ENCODE measurements around the gene AUTS2.

Gene AUTS2

DNA sequence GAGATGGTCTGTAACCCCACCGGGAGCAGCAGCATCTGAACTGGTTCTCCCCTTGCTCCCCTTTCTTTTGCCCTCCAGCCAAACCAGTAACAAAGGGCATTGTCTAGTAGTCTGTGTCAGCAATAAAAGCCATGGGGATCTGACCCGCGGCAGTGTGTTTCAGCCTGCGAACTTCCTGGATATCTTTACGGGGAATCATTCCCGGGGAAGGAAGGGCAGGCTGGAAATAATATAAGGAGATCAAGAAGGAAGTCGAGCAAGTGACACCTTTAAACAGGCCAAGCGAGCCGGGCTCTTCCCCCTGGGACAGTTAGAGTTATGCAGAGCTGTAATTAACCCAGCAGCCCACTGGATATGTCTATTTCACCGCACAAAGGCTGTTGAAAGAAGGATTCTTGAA, 872.5 kb downstream of the AUTS2 start:
- no peak for DNase-seq (ENCODE audit: low spot score)

DNA sequence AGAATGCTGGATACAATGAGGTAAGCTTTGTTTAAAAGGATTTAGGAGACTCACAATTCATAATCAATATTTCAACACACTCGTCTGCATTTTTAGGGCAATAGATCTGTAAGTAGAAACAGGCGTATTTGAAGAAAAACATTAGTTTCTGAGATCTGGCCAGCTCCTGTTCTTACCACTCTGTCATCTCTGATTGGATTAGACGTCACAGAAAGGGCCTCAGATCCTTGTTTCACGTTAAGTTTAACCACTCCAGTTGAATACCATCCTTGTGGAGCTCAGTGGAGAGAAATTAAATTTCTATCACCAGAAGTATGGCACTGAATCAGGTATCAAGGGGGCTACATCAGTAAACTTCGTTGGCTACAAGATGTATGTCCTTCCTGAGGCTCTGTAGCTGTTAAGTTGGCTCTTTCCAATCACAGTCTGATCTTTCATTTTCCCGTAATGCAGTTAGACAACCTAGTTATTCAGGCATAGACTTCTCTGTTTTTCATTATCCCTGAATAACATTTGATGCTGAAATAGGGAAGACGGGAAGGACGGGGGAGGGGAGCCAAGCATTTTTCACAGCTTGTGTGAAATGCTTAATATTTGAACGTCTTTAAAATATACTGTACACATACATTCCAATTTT, 874.4 kb downstream of the AUTS2 start:
- no peak for DNase-seq (ENCODE audit: low spot score)

DNA sequence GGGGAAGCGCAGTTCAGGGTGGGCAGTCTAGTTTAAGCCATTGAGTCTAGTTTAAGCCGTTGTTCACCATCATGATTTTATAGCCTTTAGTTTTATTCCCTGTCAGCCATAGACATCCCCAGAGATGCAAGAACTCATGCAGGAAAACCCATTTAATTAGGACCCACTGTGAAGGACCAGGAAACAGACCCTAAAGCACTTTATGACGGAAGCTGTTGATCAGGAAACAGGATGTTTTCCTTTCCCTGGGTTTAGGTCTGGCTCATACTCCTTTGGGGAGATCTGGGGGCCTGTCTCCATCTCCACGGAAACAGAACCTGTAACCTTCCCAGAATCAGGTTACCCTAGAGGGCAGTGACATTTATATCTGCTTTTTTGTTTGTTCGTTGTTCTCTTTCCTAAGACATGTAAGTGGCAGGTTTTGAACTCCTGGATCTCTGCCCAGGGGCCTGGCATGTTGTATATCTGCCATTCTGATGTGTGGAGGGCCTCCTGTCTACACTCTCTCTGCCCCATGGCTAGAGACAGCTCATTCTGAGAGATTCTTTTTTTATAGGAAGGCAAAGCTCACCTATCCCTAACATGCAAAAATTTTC, 876.5 kb downstream of the AUTS2 start:
- no peak for DNase-seq (ENCODE audit: low spot score)

- DNase-seq (ENCODE audit: low spot score) = no peak
Observed at GRCh38 chr7:70477036-70478010, 879.0 kb downstream of the AUTS2 start.

- DNase-seq (ENCODE audit: low spot score) = no peak
Observed at GRCh38 chr7:70479153-70480021, 881.1 kb downstream of the AUTS2 start.

DNA sequence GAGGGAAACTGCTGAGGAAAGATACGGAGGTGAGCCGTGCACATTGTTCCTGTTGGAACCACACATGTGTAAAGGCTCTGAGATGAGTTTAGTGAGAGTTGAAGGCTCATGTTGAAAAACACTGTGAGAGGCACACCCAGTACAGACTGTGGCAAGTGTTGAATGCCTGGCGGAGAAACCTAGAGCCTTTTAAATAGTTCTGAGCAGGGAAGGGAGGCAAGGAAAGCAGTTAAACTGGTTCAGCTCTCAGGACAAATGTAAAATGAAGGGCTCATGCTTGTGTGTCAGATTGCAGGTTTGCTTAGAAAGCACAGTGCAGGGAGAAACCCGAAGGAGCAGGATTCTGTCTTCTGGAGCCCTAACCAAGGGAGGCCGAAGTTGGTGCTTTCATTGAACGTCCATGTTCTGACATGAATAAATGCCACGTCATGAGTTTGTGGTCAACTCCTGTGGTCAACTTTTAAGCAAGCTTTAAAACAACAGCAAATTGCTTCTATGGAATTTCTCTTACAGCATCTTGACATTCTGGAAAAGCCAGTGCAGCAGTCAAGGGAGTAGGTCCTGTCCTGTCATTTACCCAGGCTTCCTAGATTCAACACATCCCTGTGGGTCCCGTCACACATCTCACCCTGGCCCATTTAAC, 882.8 kb downstream of the AUTS2 start:
- no peak for DNase-seq (ENCODE audit: low spot score)

DNA sequence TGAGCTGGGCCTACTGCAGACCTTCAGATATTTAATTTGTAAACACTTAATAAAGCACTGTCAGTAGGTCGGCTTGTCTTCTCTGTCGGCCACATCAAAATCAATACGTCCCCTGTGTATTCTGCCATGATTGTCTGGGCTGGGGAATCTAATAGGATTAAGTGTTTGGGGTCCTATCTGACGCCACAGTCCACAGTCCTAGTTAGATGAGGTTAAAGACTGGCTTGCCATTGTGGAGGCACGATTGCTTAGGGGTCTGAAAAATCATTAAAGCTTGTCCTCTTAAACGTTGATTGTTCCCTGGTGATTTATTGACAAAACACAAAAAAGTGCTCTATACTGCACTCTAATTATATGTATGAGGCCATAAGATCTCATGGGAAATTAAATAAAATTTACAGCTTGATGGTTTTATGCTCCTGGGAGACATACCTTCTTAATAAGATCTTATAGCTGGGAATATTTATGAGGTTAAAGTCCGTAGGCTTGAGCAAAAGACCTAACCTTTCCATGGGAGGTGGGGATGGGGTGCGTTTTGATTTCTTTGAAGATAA, 883.4 kb downstream of the AUTS2 start:
- no peak for DNase-seq (ENCODE audit: low spot score)

- no peak for DNase-seq (ENCODE audit: low spot score)
Observed at GRCh38 chr7:70484255-70484654, 886.0 kb downstream of the AUTS2 start.

DNA sequence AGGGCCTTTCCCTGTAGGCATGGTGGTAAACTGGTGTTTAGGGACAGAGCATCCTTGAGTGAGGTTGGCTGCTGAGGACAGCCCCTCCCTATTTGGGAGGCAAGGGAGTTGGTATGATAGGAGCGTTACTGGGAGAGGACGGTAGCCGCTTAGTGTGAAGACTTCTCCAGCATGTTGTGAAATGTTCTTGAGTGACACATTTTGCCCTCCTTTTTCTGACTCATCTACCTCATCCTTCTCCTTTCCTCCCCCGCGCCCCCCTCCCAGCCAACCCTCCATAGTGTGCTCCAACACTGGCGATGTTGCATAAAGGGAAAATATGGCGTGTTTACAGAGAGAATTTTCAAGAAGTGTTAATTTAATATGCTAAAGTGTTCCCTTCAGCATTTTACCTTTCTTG, 888.7 kb downstream of the AUTS2 start:
- no peak for DNase-seq (ENCODE audit: low spot score)

DNA sequence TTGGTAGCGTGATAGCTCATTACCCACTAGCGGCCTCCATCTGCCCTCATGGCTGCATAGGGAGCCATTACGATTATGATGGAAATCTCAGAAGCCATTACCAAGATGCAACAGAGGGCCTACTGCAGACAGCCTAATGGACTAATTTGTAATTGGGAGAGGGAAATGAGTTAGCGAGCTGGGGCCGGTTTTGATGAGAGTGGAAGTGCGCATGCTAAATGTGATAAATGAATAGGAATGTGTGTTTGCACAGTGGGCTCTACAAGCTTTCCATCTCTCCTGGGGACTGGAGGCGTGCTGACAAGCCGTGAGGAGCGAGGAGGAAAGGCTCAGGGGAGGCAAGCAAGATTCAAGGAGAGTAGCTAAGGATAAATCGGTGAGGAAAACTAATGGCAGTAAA, 889.2 kb downstream of the AUTS2 start:
- DNase-seq (ENCODE audit: low spot score) = no peak

- DNase-seq (ENCODE audit: low spot score) = no peak
Observed at GRCh38 chr7:70487886-70488285, 889.6 kb downstream of the AUTS2 start.

DNA sequence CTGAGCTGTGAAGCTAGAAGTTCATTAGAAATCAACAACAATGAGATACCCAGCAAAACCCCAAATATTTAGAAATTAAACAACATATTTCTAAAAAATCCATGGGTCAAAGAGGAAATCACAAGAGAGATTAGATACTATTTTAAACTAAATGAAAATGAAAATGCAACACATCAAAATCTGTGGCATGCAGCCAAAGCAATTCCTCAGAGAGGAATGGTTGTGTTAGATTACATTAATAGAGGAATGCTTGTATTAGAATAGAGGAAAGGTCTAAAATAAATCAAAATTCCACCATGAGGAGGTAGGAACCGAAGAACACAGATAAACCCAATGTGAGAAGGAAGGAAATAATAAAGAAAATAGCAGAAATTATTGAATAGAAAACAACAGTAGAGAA, 891.5 kb downstream of the AUTS2 start:
- no peak for DNase-seq (ENCODE audit: low spot score)

DNA sequence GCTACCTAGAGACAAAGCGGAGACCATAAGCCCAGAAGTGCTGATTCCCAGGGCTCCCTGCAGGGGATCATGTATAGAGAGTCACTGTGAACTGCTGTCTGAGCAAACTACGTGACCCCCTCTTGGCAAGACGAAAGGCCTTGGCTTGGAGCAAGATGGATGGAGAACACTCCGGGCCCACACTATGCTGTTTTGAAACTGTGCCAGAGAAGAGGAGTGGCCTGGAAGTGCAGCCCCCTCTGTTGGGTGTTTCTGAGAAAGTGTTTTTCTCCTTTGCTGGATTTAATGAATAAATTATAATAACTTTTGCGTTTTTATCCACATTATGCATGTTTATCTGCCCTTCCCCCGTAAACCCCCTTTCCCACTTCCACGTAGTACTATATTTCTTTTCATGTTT, 894.4 kb downstream of the AUTS2 start:
- DNase-seq (ENCODE audit: low spot score) = no peak

- no peak for DNase-seq (ENCODE audit: low spot score)
Observed at GRCh38 chr7:70494225-70495032, 896.2 kb downstream of the AUTS2 start.

DNA sequence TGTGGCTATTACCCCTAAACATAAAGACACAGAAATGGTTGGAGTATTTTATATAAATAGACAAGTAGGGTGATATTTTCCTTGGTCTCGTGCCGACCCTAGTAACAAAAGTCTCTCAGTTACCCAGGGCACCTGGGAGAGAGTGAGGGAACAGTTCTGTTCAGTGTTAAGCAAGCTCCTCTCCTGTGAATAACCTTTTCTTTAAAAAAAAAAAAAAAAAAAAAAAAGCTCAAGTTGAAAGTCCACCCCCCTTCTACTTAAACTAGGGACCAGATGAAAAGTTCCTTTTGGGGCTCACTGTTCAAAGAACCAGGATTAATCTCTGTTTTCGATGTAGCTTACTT, 896.7 kb downstream of the AUTS2 start:
- DNase-seq (ENCODE audit: low spot score) = no peak

DNA sequence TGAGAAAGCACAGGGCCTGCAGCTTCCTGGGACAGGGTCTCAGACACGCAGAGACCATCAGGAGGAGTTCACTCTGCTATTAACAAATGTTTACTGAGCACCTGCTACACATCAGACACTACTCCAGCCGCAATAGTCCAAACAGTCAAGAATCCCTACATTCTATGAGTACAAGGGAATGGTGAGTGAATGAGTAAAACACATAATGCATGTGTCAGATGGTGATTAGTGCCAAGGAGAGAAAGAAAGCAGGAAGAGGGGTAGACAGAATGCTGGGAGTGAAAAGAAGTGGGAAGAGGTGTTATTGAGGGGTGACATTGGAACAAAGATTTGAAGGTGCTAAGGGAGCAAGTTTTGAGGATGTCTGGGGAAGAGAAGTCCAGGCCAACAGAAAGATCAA, 899.5 kb downstream of the AUTS2 start:
- no peak for DNase-seq (ENCODE audit: low spot score)

- DNase-seq (ENCODE audit: low spot score) = no peak
Observed at GRCh38 chr7:70498232-70498992, 900.1 kb downstream of the AUTS2 start.

- DNase-seq (ENCODE audit: low spot score) = no peak
Observed at GRCh38 chr7:70500261-70500660, 902.0 kb downstream of the AUTS2 start.

DNA sequence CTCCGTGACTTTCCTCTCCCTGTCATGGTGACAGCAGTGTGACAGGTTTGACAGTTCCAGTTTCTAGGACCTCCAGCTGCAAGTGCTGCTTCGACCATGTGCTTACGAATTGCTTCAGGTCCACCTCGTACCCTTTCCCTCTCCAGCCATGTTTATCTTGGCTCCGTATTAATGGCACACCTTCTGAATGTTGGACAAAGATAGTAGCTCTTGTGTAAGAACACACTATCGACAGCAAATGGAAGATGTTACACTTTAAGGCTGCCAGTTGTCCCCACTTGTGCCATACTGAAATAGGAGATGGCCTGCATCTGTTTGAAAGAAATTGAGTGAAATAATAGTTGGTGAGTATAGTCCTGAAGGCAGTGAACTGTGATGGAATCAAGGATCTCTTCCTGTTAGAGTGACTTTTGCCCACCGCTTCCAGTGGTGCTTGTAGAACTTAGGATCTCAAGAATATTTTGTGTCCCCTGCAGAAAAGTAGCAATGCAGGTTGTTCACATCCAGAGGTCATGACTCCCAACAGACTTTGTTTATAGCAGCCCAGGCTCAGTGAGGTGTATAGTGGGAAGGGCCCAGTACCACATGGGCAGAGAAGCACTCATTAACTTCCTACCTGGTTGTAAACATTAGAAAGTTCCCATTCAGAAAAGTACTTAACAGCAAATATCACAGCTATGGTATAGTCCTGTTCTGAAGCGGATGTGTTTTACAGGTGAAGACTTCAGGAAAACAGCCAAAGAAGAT, 904.0 kb downstream of the AUTS2 start:
- DNase-seq (ENCODE audit: low spot score) = no peak
